Activated CD4-positive, alpha-beta T cell treated with anti-CD3 and anti-CD28 coated beads, Interleukin-2, amount 50 U/mL, for 16 hours (primary cell): ENCODE results near the gene RIMKLB.

ENCODE experiments used
- DNase-seq: peaks from one replicate; pipeline ENCODE4 v3.0.0-alpha.2; 2020

The RIMKLB gene, protein sequence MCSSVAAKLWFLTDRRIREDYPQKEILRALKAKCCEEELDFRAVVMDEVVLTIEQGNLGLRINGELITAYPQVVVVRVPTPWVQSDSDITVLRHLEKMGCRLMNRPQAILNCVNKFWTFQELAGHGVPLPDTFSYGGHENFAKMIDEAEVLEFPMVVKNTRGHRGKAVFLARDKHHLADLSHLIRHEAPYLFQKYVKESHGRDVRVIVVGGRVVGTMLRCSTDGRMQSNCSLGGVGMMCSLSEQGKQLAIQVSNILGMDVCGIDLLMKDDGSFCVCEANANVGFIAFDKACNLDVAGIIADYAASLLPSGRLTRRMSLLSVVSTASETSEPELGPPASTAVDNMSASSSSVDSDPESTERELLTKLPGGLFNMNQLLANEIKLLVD

DNA sequence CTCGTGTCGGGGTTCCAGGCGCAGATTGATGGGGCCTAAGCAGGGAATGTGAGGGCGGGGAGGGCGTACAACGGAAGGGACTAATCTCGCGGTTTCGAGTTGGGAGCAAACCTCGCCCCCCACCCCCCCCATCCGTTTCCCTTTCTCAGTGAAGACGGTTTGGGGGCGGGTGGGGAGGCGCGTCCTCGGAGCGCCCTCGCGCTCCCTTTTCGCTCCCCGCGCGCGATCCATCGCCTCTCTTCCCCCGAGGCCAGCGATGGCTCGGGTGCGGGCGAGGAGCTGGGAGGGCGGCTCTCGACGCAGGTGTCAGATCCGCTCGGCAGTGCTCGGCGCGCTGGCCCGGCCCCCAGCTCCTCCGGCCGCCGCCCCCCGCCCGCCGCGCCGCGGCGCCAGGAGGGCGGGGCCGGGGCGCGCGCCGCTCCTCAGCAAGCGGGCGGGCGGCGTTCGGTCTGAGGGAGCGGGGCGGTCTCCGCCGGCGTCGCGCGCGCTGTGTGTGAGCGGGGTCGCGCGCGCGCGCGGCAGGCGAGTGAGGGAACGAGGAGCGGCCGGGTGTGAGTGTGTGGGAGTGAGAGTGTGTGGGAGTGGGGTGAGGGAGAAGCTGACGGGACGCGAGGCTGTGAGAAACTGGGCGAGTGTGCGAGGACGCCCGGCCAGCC is at the start of gene RIMKLB:
Gene RIMKLB, plus strand, starts transcription at position 516 of the 656 bp plus-strand sequence. CDS start 15,876 bp downstream, outside the sequence.
- DNase-seq, result peak; percentile 43

DNA sequence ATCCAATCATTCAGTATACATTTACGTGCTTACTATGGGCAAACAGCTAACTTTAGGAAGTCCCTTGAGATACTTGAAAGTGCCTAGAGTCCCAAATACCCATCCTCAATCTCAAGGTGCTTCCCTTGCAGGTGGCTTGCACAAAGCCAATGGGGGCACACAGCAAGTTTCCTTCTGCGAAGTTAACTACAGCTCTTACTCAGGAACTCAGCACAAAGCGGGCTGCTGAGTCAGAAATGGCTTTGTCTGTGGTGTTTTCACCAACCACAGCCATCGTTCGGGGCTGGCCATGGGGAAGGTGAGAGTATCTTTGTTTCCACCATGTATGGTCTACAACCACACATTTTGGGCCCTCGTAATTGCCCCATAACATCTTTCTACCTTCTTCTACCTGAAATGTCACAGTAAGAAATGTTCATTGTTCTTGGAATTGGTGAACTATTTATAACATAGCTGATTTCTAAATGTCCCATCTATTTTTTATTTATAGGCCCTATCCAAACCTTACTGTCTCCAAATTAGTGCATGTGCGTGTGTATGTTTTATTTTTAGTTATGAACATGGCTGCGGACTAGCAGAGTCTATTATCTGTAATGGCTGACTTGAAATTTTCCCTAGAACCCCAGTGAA is 49.1 kb upstream of the RIMKLB start:
- peak; percentile 90 for DNase-seq

DNA sequence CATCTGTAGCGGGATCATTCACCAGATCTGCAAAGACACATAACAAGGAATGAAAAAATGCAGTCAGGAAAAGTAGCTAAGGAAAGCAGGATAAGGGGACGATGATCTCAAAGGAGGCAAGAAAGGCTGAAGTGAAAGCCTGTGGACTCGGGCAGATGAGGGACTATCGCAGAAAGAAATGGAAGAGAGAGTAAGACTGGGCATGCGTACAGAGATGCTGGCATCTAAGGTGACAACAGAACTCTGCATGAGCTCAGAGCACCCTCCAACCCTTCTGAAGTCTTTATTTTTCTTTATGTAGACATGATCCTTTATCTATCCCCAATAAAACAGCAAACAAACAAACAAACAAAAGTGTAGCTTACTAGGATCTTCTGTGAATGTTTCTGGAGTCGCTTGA is 42.4 kb upstream of the RIMKLB start:
- DNase-seq, result no peak

DNA sequence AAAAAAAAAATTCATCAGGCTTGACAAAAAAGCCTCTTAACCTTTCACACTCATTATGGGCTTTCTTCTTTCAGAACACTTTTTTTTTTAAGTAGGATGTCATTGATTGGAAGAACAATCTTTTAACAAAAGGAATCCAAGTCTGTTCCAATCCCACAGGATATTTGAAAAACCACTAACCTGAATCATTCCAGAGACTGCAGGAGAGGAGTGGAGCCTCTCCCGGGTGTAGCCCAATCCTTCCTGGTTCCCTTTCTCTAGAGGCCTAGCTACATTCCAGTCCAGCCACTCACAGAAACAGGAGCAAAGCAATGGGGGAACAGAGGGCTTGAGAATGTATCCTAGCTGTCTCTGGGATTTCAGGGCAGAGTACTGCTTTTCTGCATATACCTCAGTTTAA is 39.4 kb upstream of the RIMKLB start:
- no peak for DNase-seq

DNA sequence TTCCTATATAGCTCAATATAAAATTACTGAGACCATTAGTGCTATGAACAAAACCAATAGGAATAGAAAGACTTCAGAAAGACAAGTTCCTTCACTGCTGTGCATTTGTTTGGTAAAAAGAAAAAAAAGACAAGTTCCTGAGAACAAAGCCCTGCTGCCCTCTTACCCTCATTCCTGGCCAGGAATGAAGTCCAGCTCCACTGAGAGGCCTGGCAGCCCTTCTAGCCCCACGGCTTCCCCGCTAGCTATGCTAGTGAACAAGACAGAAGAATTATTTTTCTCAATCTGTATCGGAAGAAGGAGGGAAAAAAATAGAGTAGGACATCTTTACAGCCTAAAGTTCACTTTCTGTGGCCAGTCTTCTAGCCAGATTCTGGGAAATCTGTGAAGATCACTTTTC is 36.8 kb upstream of the RIMKLB start:
- DNase-seq, result no peak

DNA sequence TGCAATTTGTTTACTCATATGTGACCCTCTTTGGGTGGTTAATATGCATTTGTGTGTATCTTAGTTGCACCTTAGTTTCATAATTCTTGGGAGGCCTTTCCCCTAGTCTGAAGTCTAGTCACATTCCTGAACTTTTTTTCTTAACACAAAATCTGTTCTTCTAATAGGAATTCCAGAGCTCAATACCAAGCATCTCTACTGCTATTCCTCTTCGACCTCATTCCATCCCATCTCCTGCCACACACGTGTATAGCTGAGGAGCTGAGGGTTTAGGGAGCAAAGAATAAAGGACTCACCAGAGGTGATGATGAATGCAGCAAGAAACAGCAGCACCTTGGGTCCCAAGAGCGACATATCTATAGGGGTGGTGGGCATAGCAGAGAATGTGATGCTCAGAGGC is 36.0 kb upstream of the RIMKLB start:
- DNase-seq, result no peak

DNA sequence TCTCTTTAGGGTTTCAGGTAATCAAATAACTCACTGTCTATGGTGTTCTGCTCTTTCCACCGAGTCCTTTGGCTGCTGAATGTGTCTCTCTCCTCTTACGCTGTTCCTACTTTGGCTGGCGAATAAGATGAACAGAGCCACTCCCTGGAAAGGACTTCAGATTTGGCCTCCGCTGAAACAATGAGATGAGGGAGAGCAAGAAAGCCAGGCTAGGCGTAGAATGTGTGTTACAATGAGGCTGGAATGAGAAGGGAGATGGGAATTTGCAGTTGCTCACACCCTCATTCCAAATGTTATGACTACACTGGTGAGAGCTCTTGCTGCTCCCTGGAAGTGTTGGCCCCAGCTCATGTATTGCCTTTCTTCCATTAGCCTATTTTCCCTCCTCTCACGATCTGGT is 35.2 kb upstream of the RIMKLB start, which contains the start of gene MFAP5:
Gene MFAP5, minus strand, starts transcription at position 234 of the 400 bp plus-strand sequence. CDS start 722 bp downstream, outside the sequence.
- DNase-seq, result no peak

DNA sequence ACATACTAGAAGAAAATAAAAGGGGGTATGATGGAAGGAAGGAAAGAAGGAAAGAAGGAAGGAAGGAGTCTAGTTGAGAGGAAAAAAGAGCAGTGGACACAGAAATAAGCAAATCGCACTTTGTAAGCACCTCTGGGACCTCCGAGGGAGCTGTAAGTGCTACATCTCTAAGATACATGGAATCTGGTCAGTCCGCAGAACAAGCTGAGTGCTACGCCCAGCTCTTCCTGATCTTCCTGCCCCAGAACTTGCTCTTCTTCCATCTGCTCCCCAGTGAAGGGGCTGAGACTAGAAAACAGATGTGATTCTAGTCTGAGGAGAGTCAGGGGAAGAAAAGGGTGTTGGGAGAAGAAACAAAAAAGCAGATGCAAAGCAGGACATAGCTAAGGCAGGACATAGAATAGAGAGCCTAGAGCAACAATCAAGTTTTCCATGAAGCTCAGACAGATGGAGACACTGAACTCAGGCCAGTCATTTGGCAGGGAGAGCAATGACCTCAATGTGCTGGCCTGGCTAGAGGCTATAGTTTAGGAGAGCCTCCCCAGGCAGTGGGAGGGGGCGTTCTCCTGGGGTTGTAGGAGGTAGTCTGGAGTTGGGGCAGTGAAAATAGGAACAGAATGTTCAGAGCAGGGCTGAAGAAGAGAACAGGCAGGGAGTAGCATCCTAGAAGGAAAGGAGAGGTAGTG is 33.4 kb upstream of the RIMKLB start:
- DNase-seq, result no peak

DNA sequence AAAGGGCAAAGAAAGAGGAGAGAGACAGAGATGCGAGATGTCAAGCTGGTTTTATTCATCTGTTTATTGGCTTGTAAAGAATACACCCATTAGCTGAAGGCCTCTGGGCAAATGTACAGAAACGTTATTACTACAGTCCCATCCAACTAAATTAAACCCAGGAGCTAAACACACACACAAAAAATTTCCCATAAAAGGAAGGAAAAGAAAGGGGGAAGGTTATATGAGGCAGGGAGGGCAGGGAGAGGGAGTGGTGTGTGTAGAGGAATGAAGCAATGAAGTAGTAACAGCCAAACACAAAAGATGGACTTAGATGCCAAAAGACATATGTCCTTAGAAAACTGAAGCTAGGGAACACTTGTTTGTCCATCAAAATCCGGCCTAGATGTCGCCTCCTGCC is 32.0 kb upstream of the RIMKLB start:
- no peak for DNase-seq

DNA sequence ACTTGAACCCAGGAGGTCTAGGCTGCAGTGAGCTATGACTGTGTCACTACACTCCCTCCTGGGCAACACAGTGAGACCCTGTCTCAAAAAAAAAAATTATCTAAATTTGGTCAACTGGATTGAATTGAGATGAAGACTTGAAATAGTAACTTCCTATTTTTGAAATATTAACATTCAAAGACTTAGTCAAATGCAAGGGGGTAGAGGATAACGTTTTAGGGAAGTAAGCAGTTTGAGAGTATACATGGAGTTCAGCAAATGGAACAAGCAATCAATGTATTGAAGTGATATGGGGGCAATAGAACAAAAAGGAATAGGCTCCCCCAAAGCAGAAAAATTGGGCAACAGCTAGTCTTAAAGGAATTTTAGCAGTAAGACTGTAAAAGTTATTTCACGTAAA is 30.5 kb upstream of the RIMKLB start:
- DNase-seq, result no peak

DNA sequence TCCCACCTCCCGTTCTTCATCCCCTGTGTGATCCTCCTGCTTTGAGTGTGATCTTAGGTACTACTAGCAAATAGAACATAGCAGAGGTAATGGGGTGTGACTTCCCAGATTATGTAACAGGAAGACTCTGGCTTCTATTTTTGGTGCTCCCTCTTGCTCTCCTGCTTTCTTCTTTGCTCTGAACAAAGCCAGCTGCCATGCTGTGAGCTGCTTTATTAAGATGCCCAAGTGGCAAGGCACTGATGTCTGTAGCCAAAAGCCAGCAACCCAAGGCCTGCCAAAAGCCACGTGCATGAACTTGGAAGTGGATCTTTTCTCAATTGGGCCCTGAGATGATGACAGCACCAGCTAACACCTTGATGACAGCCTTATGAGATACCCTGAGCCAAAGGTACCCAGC is 29.4 kb upstream of the RIMKLB start:
- DNase-seq, result no peak

DNA sequence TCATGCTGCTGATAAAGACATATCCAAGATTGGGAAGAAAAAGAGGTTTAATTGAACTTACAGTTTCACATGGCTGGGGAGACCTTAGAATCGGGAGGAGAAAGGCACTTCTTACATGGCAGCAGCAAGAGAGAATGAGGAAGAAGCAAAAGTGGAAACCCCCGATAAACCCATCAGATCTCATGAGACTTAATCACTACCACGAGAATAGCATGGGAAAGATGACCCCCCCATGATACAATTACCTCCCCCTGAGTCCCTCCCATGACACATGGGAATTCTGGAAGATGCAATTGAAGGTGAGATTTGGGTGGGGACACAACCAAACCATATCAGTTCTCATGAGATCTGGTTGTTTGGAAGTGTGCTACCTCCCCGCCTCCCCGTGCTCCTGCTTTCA is 25.4 kb upstream of the RIMKLB start:
- DNase-seq, result no peak

DNA sequence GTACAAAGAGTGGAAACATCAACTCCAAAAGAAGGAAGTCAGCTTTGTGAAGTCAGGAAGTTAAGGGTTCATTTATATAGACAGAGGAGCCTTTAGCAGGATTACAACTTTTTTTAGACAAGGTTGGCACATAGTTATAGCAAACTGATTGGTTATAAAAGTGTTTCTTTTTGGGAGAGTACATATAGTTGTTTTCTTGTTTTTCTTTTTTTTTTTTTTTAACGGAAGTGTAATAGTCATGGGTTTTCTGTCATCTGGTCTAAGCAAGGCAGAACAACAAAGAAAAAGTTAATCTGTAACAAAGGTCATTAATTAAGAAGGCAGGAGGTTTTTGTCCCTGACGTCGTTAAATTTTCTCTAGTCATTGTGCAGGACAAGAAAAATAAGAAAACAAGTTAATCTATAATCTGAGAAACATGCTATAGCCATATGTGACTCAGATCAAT is 22.2 kb upstream of the RIMKLB start:
- DNase-seq, result no peak

DNA sequence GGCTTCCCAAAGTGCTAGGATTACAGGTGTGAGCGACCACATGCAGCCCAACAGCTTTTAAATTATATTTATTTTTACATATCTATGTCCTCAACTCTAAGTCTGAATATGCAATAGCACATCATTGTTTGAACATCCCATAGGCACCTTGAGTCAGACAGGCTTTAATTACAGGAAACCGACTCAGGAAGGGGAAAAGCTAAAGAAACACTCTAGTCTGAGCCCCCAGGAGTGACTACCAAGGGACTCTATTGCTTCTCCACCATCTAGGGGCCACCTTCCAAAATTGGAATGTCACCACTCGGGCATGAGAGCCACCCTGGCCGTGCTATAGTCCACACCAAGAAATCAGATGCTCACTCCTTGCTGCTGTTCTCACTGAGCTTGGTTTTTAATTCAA is 21.1 kb upstream of the RIMKLB start:
- no peak for DNase-seq

DNA sequence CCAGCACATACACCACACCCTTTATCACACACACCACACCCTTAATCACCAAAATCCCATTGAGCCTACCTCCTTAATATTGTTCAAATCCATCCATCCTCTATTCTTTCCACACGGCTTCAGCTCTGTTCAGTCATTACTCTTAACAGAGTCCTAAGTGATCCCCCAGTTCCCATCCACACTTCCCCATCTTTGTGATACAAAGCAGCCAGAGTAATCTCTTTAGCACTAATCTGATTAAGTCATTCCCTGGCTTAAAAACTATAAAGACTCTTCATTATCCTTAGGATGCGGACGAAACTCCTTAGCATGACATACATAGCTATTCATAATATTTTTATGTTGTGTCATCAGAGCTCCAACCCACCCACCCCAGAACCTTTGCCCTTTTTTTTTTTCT is 20.4 kb upstream of the RIMKLB start:
- no peak for DNase-seq

DNA sequence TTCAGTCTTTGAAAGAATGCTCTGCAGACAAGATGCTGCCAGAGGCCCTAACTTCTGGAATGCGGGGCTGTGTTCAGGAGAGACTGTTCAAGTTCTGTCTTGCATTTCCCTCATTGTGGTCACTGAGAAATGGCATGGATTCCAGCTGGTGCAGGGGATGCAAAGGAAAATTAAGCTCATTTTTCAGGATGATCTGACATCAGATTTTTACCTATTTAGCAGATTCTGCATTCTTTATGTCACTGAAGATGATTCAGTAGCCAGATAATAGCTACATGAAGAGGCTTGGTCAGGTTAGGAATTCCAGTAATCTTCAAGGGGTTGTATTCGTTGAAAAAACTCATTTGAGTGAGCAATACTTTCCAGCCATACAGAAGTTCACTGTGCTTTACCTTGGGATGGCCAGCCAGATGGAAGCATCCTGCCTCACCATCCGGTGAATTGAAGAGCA is 19.1 kb upstream of the RIMKLB start:
- DNase-seq, result no peak

DNA sequence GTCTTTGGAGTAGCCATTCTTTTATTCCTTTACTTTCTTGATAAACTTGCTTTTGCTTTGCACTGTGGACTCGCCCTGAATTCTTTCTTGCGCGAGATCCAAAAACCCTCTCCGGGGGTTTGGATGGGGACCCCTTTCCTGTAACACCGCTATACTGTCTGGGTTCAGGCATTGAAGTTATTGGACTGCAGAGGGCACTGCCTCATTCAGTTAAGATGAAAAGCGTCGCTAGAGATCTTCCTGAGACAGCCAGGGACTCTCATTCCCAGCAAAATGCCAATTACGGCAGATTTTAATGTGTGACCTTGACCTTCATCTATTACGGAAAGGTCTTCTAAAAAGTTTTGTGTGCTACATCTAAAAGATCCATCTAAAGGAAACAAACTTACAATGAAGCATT is 17.3 kb upstream of the RIMKLB start:
- no peak for DNase-seq

DNA sequence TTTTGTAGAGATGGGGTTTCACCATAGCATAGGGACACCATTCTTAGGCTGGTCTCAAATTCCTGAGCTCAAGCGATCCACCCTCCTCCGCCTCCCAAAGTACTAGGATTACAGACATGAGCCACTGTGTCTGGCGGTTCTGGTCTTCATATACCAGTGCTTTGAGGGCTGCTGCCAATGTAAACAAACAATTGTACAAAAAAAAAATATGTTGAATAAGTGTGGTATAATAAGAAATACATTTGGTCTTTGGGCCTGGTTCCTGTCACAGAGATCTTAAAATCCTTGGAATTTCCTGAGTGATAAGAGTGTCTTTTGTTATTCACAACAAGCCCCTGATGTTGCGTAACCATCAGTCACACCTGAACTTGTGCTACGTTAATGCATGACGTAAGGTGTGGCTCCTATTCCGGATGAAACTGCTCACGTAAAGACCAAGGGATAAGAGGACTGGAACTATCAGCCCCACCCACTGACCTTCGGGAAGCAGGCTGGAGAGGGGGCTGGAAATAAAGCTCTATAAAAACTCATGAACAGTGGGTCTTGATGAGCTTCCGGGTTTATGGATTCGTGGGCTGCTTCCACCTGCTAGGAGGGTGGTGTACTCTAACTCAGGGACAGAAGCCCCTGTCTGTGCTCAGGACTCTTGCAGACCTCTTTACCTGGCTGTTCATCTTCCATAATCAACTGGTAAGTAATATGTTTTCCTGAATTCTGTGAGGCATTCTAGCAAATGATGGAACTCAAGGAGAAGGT is 16.5 kb upstream of the RIMKLB start:
- DNase-seq, result no peak

DNA sequence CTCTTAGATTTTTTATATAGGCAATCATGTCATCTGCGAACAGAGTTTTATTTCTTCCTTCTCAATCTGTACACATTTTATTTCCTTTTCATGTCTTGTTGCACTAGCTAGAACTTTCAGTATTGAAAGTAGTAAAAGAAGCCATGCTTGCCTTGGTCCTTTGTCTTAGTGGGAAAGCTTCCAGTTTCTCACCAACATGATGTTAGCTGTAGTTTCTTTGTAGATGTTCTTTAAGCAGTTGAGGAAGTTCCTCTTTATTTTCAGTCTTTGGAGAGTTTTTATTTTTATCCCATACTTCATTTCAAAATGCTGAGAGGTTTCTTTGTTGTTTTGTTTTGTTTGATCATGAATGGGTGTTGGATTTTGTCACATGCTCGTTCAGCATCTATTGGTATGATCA is 12.7 kb upstream of the RIMKLB start:
- DNase-seq, result no peak

DNA sequence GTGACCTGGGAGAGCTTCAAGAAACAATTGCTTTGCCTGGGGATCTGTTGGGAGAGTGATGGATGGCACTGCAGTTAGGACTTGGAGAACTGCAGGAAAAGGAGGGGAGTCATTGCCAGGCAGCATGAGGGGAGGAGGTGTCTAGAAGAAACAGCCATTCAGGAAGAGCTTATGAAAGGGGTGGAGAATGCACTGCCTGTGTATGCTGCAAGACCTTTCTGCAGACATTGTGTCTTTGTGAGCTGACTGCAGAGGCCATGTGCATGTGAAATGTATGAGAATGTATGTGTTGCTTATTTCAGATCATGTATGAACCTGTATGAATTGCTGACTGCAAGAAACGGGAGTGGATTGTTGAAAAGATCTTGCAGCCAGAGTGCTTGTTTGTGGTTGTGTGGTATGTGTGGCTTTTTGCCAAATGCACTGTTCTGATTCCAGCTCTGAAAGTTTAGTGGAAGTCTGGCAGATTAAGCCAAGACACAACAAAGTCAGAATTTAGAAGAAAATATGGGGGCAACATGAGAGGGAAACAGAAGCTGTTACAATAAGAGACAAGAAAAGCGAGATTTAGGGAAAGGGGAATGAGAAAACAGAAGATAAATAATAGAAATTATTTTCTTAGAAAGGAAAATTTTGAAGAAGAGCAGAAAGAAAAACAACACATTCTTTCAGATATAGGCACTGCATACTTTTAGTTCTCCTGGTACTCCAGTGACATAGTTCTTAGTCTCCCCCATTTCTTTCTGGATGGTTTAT is 9.8 kb upstream of the RIMKLB start:
- DNase-seq, result no peak

DNA sequence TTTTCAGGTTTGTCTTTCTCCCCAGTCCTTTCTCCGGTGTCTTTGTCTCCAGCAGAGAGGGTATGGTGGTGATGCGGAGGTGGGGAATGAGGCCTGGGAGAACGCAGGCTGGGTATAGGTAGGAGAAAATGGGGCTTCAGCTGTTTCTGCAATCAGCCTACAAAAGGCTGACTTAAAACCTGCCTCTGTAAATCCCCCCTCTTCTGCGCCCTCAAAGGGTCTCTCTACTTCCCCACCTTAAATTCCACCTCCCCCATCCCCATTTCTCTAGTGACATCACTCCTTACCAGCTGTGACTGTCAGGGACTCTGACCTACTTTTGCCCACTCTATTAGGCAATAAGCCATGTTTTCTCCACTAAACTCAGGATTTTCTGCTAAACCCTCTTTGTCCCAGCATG is 8.1 kb upstream of the RIMKLB start:
- no peak for DNase-seq

DNA sequence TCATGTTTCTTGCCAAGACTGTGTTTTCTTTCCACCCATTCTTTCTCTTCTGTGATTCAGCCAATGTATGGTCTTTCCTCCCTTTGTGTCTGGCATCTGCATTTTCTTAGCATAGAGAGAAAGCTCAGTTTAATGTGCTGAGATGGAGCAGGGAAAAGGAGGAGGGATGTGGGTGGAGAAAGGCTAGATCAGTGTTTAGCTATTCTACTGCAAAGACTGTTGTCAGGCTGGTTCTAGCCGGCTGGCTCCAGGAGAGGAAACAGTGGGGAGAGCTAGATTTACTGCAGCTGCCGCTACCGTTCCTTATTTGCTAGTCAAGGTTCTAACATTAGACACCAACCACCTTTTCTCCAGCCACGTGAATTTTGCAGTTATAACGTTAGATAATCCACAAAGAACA is 5.2 kb upstream of the RIMKLB start:
- no peak for DNase-seq
